GM12878 (cell line): Measurements from ENCODE around the gene SMPDL3B. TPM values are rescaled to one million over a fixed set of nuclear protein-coding genes. Genes with fewer than 3 reads are reported as not detected.

Experiments used
- ATAC-seq: fragments of 200-7000 bp; cut with Tn5 transposase; 3 replicates; pipeline ENCODE4 v1.9.1; 2020; ENCODE audit warnings: mild to moderate bottlenecking, moderate library complexity
- BruUV-seq: library from RNA; stranded (reverse); fragments of 400-500 nt; replicated peaks from 2 replicates; lab custom pipeline; 2021; lab: Mats Ljungman, UMichigan
- CTCF ChIA-PET: fragments of 300-600 bp; sonication (Branson Sonifier 250); formaldehyde crosslinking; extraction: SDS; loops from one replicate; lab custom pipeline; 2021; ENCODE audit warnings: inconsistent platforms; lab: Yijun Ruan, JAX
- POLR2A ChIA-PET: fragments of 350-600 bp; formaldehyde crosslinking; extraction: SDS; loops from one replicate; lab custom pipeline; 2021; ENCODE audit warnings: inconsistent platforms; lab: Charles Lee
- RAD21 ChIA-PET: fragments of 300-600 bp; sonication (Branson Sonifier 250); formaldehyde crosslinking; loops from one replicate; lab custom pipeline; 2023; ENCODE audit warnings: antibody characterized with exemption; ENCODE audit not compliant: unreplicated experiment; lab: Charles Lee
- SMC1A ChIA-PET: fragments of 300-600 bp; sonication (Branson Sonifier 250); formaldehyde crosslinking; loops from one replicate; lab custom pipeline; 2023; ENCODE audit not compliant: unreplicated experiment, uncharacterized antibody; lab: Charles Lee
- DNase-seq: peaks from one replicate; pipeline ENCODE4 v3.0.0-alpha.2; 2011; ENCODE audit warnings: low read depth, low spot score
- FAIRE-seq: peaks from 3 replicates; lab custom pipeline; 2011; peaks lifted over from hg19 to GRCh38; lab: Jason Lieb, UNC
- H2AFZ ChIP-seq: 2 replicates; pipeline ENCODE4 v1.6.0; 2011; ENCODE audit warnings: low read depth, low read length, control low read depth; ENCODE audit not compliant: control insufficient read depth
- H3K27ac ChIP-seq: 2 replicates; pipeline ENCODE4 v1.5.1; 2011; ENCODE audit warnings: control low read depth; ENCODE audit not compliant: control insufficient read depth, insufficient read depth
- H3K27me3 ChIP-seq, 2 experiments: replicated peaks in 1 of 2; 2 replicates each; pipeline versions ENCODE4 v1.6.0 to v1.6.1; 2011; ENCODE audit warnings: low read length in 1 of 2; ENCODE audit not compliant: control insufficient read depth in 2 of 2, insufficient read depth in 2 of 2
- H3K36me3 ChIP-seq, 2 experiments: 2 replicates each; pipeline ENCODE4 v1.5.1; 2011; ENCODE audit warnings: low read length in 1 of 2; ENCODE audit not compliant: control insufficient read depth in 2 of 2, insufficient read depth in 2 of 2
- H3K4me1 ChIP-seq: 2 replicates; pipeline ENCODE4 v1.6.1; 2011; ENCODE audit warnings: mild to moderate bottlenecking, low read length, moderate library complexity, mixed read lengths; ENCODE audit not compliant: control insufficient read depth, insufficient read depth
- H3K4me2 ChIP-seq: 2 replicates; pipeline ENCODE4 v1.6.0; 2011; ENCODE audit warnings: control low read depth; ENCODE audit not compliant: control insufficient read depth, insufficient read depth
- H3K4me3 ChIP-seq: fragments of 200-600 bp; sonication (generic); 2 replicates; pipeline ENCODE4 v1.5.1; 2016
- H3K79me2 ChIP-seq: 2 replicates; pipeline ENCODE4 v1.6.0; 2011; ENCODE audit warnings: low read length; ENCODE audit not compliant: control insufficient read depth, insufficient read depth
- H3K9ac ChIP-seq: 2 replicates; pipeline ENCODE4 v1.8.0; 2011; ENCODE audit warnings: low read length, control low read depth, mixed read lengths; ENCODE audit not compliant: control insufficient read depth, insufficient read depth
- H3K9me3 ChIP-seq: replicated peaks from 3 replicates; pipeline ENCODE4 v1.5.1; 2011; ENCODE audit warnings: mild to moderate bottlenecking, low read length; ENCODE audit not compliant: control insufficient read depth, insufficient read depth
- H4K20me1 ChIP-seq: 2 replicates; pipeline ENCODE4 v1.6.0; 2011; ENCODE audit not compliant: control insufficient read depth, insufficient read depth
- CREB1 ChIP-seq: IDR thresholded peaks from 2 replicates; pipeline ENCODE4 v1.6.1; 2012; ENCODE audit warnings: low read depth, mild to moderate bottlenecking, inconsistent platforms
- FOXK2 ChIP-seq: fragments of 450-650 bp; IDR thresholded peaks from 2 replicates; pipeline ENCODE4 v1.6.1; 2017; ENCODE audit warnings: mild to moderate bottlenecking, moderate library complexity
- KLF5 ChIP-seq: fragments of 450-650 bp; IDR thresholded peaks from 2 replicates; pipeline ENCODE4 v1.6.1; 2014; ENCODE audit warnings: mild to moderate bottlenecking; ENCODE audit not compliant: partially characterized antibody
- PML ChIP-seq: IDR thresholded peaks from 2 replicates; pipeline ENCODE4 v1.6.1; 2012; ENCODE audit warnings: low read length, inconsistent platforms
- SIN3A ChIP-seq: IDR thresholded peaks from 2 replicates; pipeline ENCODE4 v1.6.1; 2012; ENCODE audit warnings: low read depth, low read length, improper control_type of control experiment
- SMC3 ChIP-seq: IDR thresholded peaks from 2 replicates; pipeline ENCODE4 v1.6.1; 2011; ENCODE audit warnings: low read length, improper control_type of control experiment, borderline replicate concordance
- ZBTB4 ChIP-seq: fragments of 450-650 bp; formaldehyde crosslinking; IDR thresholded peaks from 2 replicates; pipeline ENCODE4 v1.4.0; 2022; ENCODE audit warnings: mild to moderate bottlenecking, moderate library complexity
- WGBS: methylation state at CpG from one replicate; pipeline ENCODE4 v1.1.6; 2016; ENCODE audit warnings: low lambda C conversion rate; ENCODE audit not compliant: insufficient replicate concordance, insufficient coverage; ENCODE audit errors: missing lambda C conversion rate; 5-methylcytosine and 5-hydroxymethylcytosine counted together
- in situ Hi-C: fragments of 300-500 bp; cut with MboI; formaldehyde crosslinking; loops from 9 replicates; pipeline ENCODE4 v1.14.3; 2018; ENCODE audit warnings: mixed read lengths
- intact Hi-C: fragments of 100-400 bp; cut with micrococcal nuclease; formaldehyde crosslinking; loops from one replicate; pipeline ENCODE4 v1.14.2; 2022; ENCODE audit not compliant: unreplicated experiment
- polyA plus RNA-seq, 11 experiments: library from polyadenylated mRNA; depleted of rRNA in 4 of 11; unstranded in 6 of 11; stranded (reverse) in 5 of 11; fragments of >200 nt; fragmentation: Nextera tagmentation in 4 of 11; fragmentation: Illumina TruSeq in 1 of 11; extraction: Ambion mirVana in 4 of 11; extraction: Trizol in 1 of 11; gene quantifications; 1 replicate in 1 of 11; 2 replicates in 10 of 11; pipeline versions ENCODE4 v1.2.1 to v1.2.3, GENCODE V29; 2011 to 2016; ENCODE audit warnings: inconsistent platforms in 2 of 11, missing spikeins in 2 of 11, low read depth in 1 of 11
- total RNA-seq, 4 experiments: library from RNA; depleted of rRNA in 3 of 4; stranded (reverse); fragments of >200 nt in 3 of 4; fragmentation: Illumina TruSeq in 1 of 4; extraction: Trizol in 1 of 4; gene quantifications; 2 replicates each; pipeline versions ENCODE4 v1.2.1 to v1.2.3, GENCODE V29; 2013 to 2021
- TF ChIP-seq, protein P1 (sequence below): fragments of 450-650 bp; formaldehyde crosslinking; IDR thresholded peaks from 2 replicates; pipeline ENCODE4 v1.4.0; 2020; ENCODE audit warnings: mild to moderate bottlenecking, moderate library complexity

Gene SMPDL3B
- total and polyA plus RNA-seq, 10 of the 15 experiments (the other 5 are each of a cell fraction or from before 2014, with no cell fraction given): 0.56 to 2.7 (median 1.0) TPM

DNA sequence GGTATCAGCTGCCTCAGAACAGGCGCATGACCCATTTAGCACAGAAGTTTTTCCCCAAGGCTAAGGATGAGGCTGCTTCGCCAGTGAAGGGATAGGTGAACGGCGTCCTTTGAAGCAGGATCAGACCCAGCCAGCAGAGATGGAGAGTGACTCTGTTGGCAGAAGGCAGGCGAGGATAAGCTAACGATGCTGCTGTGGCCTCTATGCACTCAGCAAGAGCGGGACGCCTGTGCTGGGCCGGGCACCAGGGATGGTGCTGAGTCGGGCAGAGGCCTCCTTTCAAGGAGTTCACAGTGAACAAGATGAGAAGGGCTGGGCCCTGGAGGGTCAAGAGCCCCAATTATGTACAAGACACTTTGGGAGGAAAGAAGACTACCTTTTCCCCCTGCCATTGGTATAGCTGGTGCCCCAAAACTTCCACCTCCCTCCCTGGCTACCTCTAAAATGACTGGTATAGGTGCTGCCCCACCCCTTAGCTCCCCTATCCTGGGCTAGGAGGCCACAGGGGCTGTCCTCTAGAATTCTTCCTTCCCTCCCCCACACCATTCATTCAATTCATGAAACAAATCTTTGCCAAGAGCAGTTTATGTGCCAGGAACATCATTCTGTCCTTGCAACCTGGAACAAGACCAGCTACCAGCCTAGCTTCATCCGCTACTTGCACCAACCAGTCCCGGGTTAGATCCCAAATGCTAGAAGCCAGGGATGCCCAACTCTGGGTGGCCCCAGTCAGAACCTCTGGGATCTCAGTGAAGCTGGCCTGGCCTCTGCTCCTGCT is 32.5 kb downstream of the SMPDL3B start:
- in situ Hi-C loops: no loop called here
- peaks cover 5 to 7% of the 10 kb centered on the region in 2 experiments; a peak in 3 of 4 replicates for H3K36me3 ChIP-seq
- ATAC-seq: no peak
- intact Hi-C loops: no loop called here
- H2AFZ ChIP-seq: no peak overlapping the region
- ChIA-PET CTCF (interaction anchor here (1.6 kb wide), 1 partner anchor 268 kb away, joined by 3 read pairs; no protein-coding TSS in a partner anchor), RAD21 (interaction anchor here (0.5 kb wide), 1 partner anchor 110 kb away, joined by 3 read pairs; no protein-coding TSS in a partner anchor), SMC1A (interaction anchor here (1.2 kb wide), 1 partner anchor 40 kb away, joined by 3 read pairs; no protein-coding TSS in a partner anchor), POLR2A (no interaction called here)
- WGBS: 98% methylated on average over 12 of the region's 12 CpGs
- H3K4me1 ChIP-seq: no peaks in the 10 kb centered on the region
- BruUV-seq: no TSS peak
- no peak for FAIRE-seq
- TF ChIP-seq SIN3A (no peak), CREB1 (no peak), FOXK2 (no peak)
- no peak overlapping the region for H3K4me2 ChIP-seq
- H3K27ac ChIP-seq: no peak overlapping the region
- H3K9me3 ChIP-seq: no peaks in the 10 kb centered on the region
- no peaks in the 10 kb centered on the region for H3K79me2 ChIP-seq
- no peak for DNase-seq
- no peak overlapping the region for H3K9ac ChIP-seq
- H3K27me3 ChIP-seq: no peaks in the 10 kb centered on the region
- H4K20me1 ChIP-seq: no peaks in the 10 kb centered on the region
- no peak overlapping the region for H3K4me3 ChIP-seq

DNA sequence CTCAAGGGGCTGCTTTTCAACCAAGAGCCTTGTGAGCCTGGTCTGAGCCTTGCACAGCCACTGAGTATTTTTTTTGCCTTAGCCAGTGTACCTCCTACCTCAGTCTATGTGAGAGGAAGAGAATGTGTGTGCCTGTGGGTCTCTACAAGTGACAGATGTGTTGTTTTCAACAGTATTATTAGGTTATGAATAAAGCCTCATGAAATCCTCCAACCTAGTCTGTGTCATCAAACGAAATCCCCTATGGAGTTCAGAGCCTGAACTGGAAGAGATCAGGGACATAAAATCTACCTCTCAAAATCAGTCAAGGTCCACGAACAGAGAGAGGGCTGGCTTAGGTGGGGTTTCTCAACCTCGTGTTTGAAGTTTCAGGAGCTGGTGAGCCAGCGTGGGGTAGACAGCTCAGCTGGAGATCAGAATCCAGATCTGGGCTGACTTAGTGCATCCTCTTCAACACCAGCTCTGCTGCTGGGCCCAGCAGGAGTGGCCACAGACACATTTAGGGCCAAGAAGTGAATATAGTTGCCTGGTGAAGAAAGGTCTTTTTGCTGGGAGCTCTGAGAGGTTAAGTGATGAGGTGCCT is 33.2 kb downstream of the SMPDL3B start:
- BruUV-seq: no TSS peak
- intact Hi-C loops: no loop called here
- POLR2A ChIA-PET: no interaction called here
- SMC1A ChIA-PET: interaction anchor here (1.0 to 1.2 kb wide), 3 partner anchors 29 to 241 kb away, joined by 3 to 5 read pairs (median 5); no protein-coding TSS in a partner anchor
- WGBS: 22% methylated on average over 4 of the region's 4 CpGs
- H3K4me3 ChIP-seq: no peak overlapping the region
- no peaks in the 10 kb centered on the region for H3K27me3 ChIP-seq
- RAD21 ChIA-PET: no interaction called here
- no peak overlapping the region for H3K9ac ChIP-seq
- ATAC-seq (no peak), FAIRE-seq (no peak), DNase-seq (no peak)
- peaks cover 8 to 9% of the 10 kb centered on the region in 2 experiments; a peak in 3 of 4 replicates for H3K36me3 ChIP-seq
- no peak overlapping the region for H3K27ac ChIP-seq
- no peaks in the 10 kb centered on the region for H3K4me1 ChIP-seq
- no peaks in the 10 kb centered on the region for H3K79me2 ChIP-seq
- CTCF ChIA-PET: interaction anchor here (1.0 kb wide), 1 partner anchor 27 kb away, joined by 3 read pairs; no protein-coding TSS in a partner anchor
- no peak overlapping the region for H3K4me2 ChIP-seq
- H2AFZ ChIP-seq: no peak overlapping the region
- in situ Hi-C loops: no loop called here
- H4K20me1 ChIP-seq: no peaks in the 10 kb centered on the region
- no peaks in the 10 kb centered on the region for H3K9me3 ChIP-seq
- no peak for TF ChIP-seq KLF5
- TF ChIP-seq, protein P1, sequence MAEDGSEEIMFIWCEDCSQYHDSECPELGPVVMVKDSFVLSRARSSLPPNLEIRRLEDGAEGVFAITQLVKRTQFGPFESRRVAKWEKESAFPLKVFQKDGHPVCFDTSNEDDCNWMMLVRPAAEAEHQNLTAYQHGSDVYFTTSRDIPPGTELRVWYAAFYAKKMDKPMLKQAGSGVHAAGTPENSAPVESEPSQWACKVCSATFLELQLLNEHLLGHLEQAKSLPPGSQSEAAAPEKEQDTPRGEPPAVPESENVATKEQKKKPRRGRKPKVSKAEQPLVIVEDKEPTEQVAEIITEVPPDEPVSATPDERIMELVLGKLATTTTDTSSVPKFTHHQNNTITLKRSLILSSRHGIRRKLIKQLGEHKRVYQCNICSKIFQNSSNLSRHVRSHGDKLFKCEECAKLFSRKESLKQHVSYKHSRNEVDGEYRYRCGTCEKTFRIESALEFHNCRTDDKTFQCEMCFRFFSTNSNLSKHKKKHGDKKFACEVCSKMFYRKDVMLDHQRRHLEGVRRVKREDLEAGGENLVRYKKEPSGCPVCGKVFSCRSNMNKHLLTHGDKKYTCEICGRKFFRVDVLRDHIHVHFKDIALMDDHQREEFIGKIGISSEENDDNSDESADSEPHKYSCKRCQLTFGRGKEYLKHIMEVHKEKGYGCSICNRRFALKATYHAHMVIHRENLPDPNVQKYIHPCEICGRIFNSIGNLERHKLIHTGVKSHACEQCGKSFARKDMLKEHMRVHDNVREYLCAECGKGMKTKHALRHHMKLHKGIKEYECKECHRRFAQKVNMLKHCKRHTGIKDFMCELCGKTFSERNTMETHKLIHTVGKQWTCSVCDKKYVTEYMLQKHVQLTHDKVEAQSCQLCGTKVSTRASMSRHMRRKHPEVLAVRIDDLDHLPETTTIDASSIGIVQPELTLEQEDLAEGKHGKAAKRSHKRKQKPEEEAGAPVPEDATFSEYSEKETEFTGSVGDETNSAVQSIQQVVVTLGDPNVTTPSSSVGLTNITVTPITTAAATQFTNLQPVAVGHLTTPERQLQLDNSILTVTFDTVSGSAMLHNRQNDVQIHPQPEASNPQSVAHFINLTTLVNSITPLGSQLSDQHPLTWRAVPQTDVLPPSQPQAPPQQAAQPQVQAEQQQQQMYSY (CRISPR knock-in tag): no peak
- TF ChIP-seq PML: no peak
- no peak for TF ChIP-seq SMC3
- no peak for TF ChIP-seq FOXK2
- no peak for TF ChIP-seq ZBTB4 (CRISPR knock-in tag)
